DMS153 (cell line): ENCODE data around the gene RHBDD1.

ENCODE experiments used
- DNase-seq: peaks from one replicate; lab custom pipeline; 2025; lab: John Stamatoyannopoulos, UW

RHBDD1 gene

GRCh38 chr2:226835796-226836547 lies at the start of gene RHBDD1:
Gene RHBDD1 (plus strand): TSS chr2:226836054. CDS start chr2:226864694, 28,640 bp downstream.
- peak; percentile 94 for DNase-seq

GRCh38 chr2:226788064-226788463 lies 47.8 kb upstream of the RHBDD1 start:
- DNase-seq: no peak

GRCh38 chr2:226788881-226789490 lies 46.9 kb upstream of the RHBDD1 start:
- DNase-seq: no peak

GRCh38 chr2:226790011-226790410 lies 45.8 kb upstream of the RHBDD1 start:
- DNase-seq: no peak

GRCh38 chr2:226790431-226790830 lies 45.4 kb upstream of the RHBDD1 start:
- DNase-seq: no peak

- DNase-seq: peak; percentile 44
Measured at GRCh38 chr2:226791056-226791486, 44.8 kb upstream of the RHBDD1 start.

GRCh38 chr2:226791487-226792081 lies 44.3 kb upstream of the RHBDD1 start:
- peak; percentile 79 for DNase-seq

- DNase-seq: no peak
Measured at GRCh38 chr2:226792155-226792881, 43.5 kb upstream of the RHBDD1 start.

- no peak for DNase-seq
Measured at GRCh38 chr2:226793646-226794045, 42.2 kb upstream of the RHBDD1 start.

- no peak for DNase-seq
Measured at GRCh38 chr2:226794196-226794661, 41.6 kb upstream of the RHBDD1 start.

- DNase-seq: no peak
Measured at GRCh38 chr2:226794751-226795171, 41.1 kb upstream of the RHBDD1 start.

GRCh38 chr2:226795281-226796011 lies 40.4 kb upstream of the RHBDD1 start:
- no peak for DNase-seq

GRCh38 chr2:226796012-226796839 lies 39.6 kb upstream of the RHBDD1 start:
- no peak for DNase-seq

- DNase-seq: no peak
Measured at GRCh38 chr2:226796840-226797288, 39.0 kb upstream of the RHBDD1 start.

GRCh38 chr2:226797289-226797988 lies 38.4 kb upstream of the RHBDD1 start:
- no peak for DNase-seq

- no peak for DNase-seq
Measured at GRCh38 chr2:226797989-226798421, 37.8 kb upstream of the RHBDD1 start.

GRCh38 chr2:226798422-226799210 lies 37.2 kb upstream of the RHBDD1 start:
- DNase-seq: peak; percentile 11

- peak; percentile 11 for DNase-seq
Measured at GRCh38 chr2:226799211-226799975, 36.5 kb upstream of the RHBDD1 start, which contains the start of gene IRS1. Gene IRS1 (minus strand): TSS chr2:226799820. CDS start chr2:226798738, 1,082 bp downstream.
